GM10248 (cell line): Measurements from ENCODE around the gene CCDC88B.
"Not testable (repeated sequence)": the region's sequence is repeated elsewhere in the genome, so short reads cannot be mapped to it uniquely, and the experiment has no call there.

Experiments
- CTCF ChIA-PET: fragments of 300-600 bp; sonication (Branson Sonifier 250); formaldehyde crosslinking; extraction: SDS; loops from one replicate; lab custom pipeline; 2021; ENCODE audit warnings: antibody characterized with exemption; lab: Yijun Ruan, JAX
- POLR2A ChIA-PET: fragments of 350-650 bp; sonication (Branson Sonifier 250); formaldehyde crosslinking; extraction: SDS; loops from one replicate; lab custom pipeline; 2020; ENCODE audit warnings: antibody characterized with exemption; lab: Yijun Ruan, JAX
- DNase-seq: peaks from one replicate; pipeline ENCODE4 v3.0.0; 2012; ENCODE audit errors: extremely low spot score
- CTCF ChIP-seq: IDR thresholded peaks from 2 replicates; pipeline ENCODE4 v1.5.1; 2012; ENCODE audit warnings: mild to moderate bottlenecking, low read depth; ENCODE audit errors: extremely low read depth, missing control alignments, control extremely low read depth

Gene CCDC88B

GRCh38 chr11:64304316-64305072 lies 35.5 kb upstream of the CCDC88B start:
- CTCF ChIA-PET, result interaction anchor here (0.6 to 5.8 kb wide), 35 partner anchors 8 to 384 kb away, joined by 3 to 219 read pairs (median 8); partner anchors contain the start of genes BAD, CCDC88B, FERMT3 and GPR137
- POLR2A ChIA-PET, result interaction anchor here (0.6 to 2.0 kb wide), 5 partner anchors 13 to 119 kb away, joined by 3 to 18 read pairs (median 8); partner anchors contain the start of genes FERMT3, PRDX5, STIP1 and TRMT112
- peak; percentile 86 for DNase-seq
- TF ChIP-seq CTCF, result peak; percentile 90

GRCh38 chr11:64305075-64305690 lies 34.8 kb upstream of the CCDC88B start, which contains the start of gene ESRRA:
Gene ESRRA, plus strand, starts transcription at chr11:64305524. Its CDS starts 1,656 bp downstream, at chr11:64307180.
- TF ChIP-seq CTCF, result no peak
- CTCF ChIA-PET, result interaction anchor here (0.7 to 5.8 kb wide), 31 partner anchors 8 to 383 kb away, joined by 3 to 219 read pairs (median 8); partner anchors contain the start of genes BAD, CCDC88B, FERMT3 and GPR137
- POLR2A ChIA-PET, result interaction anchor here (0.6 to 2.0 kb wide), 4 partner anchors 13 to 120 kb away, joined by 3 to 18 read pairs (median 7); partner anchors contain the start of genes PRDX5, STIP1 and TRMT112
- DNase-seq, result peak; percentile 99

- POLR2A ChIA-PET, result interaction anchor here (2.0 kb wide), 1 partner anchor 12 kb away, joined by 18 read pairs; the partner anchor contains the start of genes PRDX5 and TRMT112
- TF ChIP-seq CTCF, result peak; percentile 41
These were observed 34.1 kb upstream of the CCDC88B start for GRCh38 chr11:64305691-64306562.

GRCh38 chr11:64306563-64306875 lies 33.5 kb upstream of the CCDC88B start:
- no peak for DNase-seq
- ChIA-PET POLR2A (no interaction called here), CTCF (interaction anchor here (1.4 to 2.6 kb wide), 2 partner anchors 11 to 35 kb away, joined by 5 to 11 read pairs; partner anchors contain the start of genes PRDX5 and TRMT112)
- TF ChIP-seq CTCF, result no peak

More at GRCh38 chr11:64305691-64306562, 34.1 kb upstream of the CCDC88B start:
- DNase-seq, result peak; percentile 49
- CTCF ChIA-PET, result interaction anchor here (1.3 to 5.8 kb wide), 11 partner anchors 11 to 305 kb away, joined by 4 to 219 read pairs (median 20); partner anchors contain the start of genes BAD, FERMT3, GPR137 and KCNK4

- POLR2A ChIA-PET, result interaction anchor here (1.0 kb wide), 1 partner anchor 10 kb away, joined by 3 read pairs; the partner anchor contains the start of gene TRMT112
- CTCF ChIA-PET, result interaction anchor here (1.1 to 2.6 kb wide), 5 partner anchors 10 to 103 kb away, joined by 3 to 11 read pairs (median 3); partner anchors contain the start of genes PLCB3, PRDX5 and TRMT112
- no peak for DNase-seq
- no peak for TF ChIP-seq CTCF
These were observed 33.0 kb upstream of the CCDC88B start for GRCh38 chr11:64306876-64307622.

GRCh38 chr11:64307795-64308194 lies 32.2 kb upstream of the CCDC88B start:
- not testable (repeated sequence) for DNase-seq
- ChIA-PET CTCF (interaction anchor here (1.1 to 2.6 kb wide), 4 partner anchors 9 to 104 kb away, joined by 3 to 11 read pairs (median 3); partner anchors contain the start of genes PLCB3, PRDX5 and TRMT112), POLR2A (interaction anchor here (1.0 kb wide), 1 partner anchor 10 kb away, joined by 3 read pairs; the partner anchor contains the start of gene TRMT112)
